PFSK-1 (cell line): ENCODE measurements around the gene TOGARAM2.

Source experiments
- FOXP2 ChIP-seq: optimal IDR thresholded peaks from 2 replicates; pipeline ENCODE3; 2011; ENCODE audit warnings: borderline replicate concordance, control low read depth, inconsistent platforms; ENCODE audit not compliant: insufficient read depth; ENCODE audit errors: extremely low read length, extremely low read depth
- POLR2AphosphoS5 ChIP-seq: IDR thresholded peaks from 2 replicates; pipeline ENCODE4 v1.6.1; 2012; ENCODE audit warnings: low read depth, mild to moderate bottlenecking, control low read depth, low read length, moderate library complexity
- SIN3A ChIP-seq: IDR thresholded peaks from 2 replicates; pipeline ENCODE4 v1.6.1; 2012; ENCODE audit warnings: mild to moderate bottlenecking, low read length, moderate library complexity, borderline replicate concordance; ENCODE audit not compliant: insufficient read depth
- TAF1 ChIP-seq: IDR thresholded peaks from 2 replicates; pipeline ENCODE4 v1.6.1; 2012; ENCODE audit warnings: low read length, control low read depth, borderline replicate concordance; ENCODE audit not compliant: insufficient read depth
- TF ChIP-seq, protein P1 (sequence below), 2 experiments: IDR thresholded peaks; 2 replicates each; pipeline versions ENCODE4 v1.6.1 to v1.8.0; 2011 to 2012; ENCODE audit warnings: low read depth in 2 of 2, low read length in 2 of 2, control low read depth in 1 of 2, inconsistent platforms in 1 of 2, mild to moderate bottlenecking in 1 of 2, moderate library complexity in 1 of 2; ENCODE audit not compliant: insufficient read depth in 1 of 2

TOGARAM2 gene

GRCh38 chr2:29035016-29035745 lies 54.1 kb downstream of the TOGARAM2 start:
- no peak for TF ChIP-seq TAF1
- TF ChIP-seq, protein P1, sequence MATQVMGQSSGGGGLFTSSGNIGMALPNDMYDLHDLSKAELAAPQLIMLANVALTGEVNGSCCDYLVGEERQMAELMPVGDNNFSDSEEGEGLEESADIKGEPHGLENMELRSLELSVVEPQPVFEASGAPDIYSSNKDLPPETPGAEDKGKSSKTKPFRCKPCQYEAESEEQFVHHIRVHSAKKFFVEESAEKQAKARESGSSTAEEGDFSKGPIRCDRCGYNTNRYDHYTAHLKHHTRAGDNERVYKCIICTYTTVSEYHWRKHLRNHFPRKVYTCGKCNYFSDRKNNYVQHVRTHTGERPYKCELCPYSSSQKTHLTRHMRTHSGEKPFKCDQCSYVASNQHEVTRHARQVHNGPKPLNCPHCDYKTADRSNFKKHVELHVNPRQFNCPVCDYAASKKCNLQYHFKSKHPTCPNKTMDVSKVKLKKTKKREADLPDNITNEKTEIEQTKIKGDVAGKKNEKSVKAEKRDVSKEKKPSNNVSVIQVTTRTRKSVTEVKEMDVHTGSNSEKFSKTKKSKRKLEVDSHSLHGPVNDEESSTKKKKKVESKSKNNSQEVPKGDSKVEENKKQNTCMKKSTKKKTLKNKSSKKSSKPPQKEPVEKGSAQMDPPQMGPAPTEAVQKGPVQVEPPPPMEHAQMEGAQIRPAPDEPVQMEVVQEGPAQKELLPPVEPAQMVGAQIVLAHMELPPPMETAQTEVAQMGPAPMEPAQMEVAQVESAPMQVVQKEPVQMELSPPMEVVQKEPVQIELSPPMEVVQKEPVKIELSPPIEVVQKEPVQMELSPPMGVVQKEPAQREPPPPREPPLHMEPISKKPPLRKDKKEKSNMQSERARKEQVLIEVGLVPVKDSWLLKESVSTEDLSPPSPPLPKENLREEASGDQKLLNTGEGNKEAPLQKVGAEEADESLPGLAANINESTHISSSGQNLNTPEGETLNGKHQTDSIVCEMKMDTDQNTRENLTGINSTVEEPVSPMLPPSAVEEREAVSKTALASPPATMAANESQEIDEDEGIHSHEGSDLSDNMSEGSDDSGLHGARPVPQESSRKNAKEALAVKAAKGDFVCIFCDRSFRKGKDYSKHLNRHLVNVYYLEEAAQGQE (IDR thresholded peaks at IDR 0.05; ENCODE audit: insufficient read depth in 1 of 2, low read depth in 2 of 2, low read length in 2 of 2) = no peak
- TF ChIP-seq POLR2AphosphoS5 = no peak

DNA sequence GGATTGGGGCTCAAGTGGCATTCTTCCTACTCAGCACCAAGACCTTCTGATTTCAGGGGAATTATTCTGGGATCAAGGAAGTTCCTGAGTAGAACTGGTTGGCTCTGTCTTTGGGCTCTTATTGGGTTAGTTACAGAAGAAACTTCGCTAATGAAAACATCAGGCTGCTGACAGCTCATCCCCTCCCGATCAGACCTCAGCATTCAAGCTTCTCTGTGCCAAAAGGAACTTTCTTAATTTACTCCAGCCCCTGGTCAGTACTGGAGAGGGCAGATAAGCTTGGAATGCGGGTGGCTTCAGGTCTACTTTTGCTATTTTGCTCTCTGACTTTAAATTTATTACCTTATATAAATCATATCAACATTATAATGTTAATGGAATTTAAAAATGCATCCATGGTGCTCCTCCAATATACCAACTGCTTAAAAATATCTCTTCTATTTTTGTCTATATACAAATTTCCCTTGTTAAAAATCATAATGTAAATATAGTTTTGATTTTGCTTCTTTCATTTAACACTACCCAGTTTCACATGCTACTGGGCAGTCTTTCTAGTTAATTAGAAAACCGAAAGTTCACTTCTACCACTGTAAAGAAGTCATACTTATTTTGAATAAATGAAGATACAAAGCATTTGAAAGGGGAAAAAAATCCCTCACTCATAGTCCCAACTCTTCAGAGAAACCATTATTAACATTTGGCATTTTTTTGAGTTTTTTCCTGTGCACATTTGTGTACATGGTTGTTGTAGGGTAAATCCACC lies 58.8 kb downstream of the TOGARAM2 start:
- TF ChIP-seq POLR2AphosphoS5 (no peak), FOXP2 (no peak), SIN3A (no peak), TAF1 (no peak)
- TF ChIP-seq, protein P1 (IDR thresholded peaks at IDR 0.05; ENCODE audit: insufficient read depth in 1 of 2, low read depth in 2 of 2, low read length in 2 of 2) = no peak

DNA sequence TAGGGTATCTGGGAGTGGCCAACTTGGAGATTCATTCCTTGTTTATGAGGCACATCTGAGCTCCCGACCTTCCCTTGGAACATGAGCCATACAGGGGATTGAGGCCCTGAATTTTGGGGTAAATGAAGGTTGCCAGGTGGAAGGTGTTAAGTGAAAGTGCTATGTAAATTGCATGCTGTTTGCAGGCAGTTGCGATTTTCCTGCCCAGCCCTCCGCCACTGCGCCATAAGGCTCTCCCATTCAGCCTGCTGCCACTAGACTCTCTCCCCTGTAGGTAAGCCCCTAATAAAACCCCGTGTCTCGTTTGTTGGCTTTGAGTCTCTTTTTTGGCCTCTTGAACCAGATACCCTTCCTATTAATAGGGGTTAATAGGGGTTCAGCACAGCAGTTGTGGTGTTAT lies 59.5 kb downstream of the TOGARAM2 start:
- no peak for TF ChIP-seq SIN3A
- TF ChIP-seq POLR2AphosphoS5 = no peak
- TF ChIP-seq, protein P1 (IDR thresholded peaks at IDR 0.05; ENCODE audit: insufficient read depth in 1 of 2, low read depth in 2 of 2, low read length in 2 of 2) = no peak
- no peak for TF ChIP-seq TAF1
- no peak for TF ChIP-seq FOXP2

- TF ChIP-seq TAF1 = no peak
- TF ChIP-seq, protein P1 (IDR thresholded peaks at IDR 0.05; ENCODE audit: insufficient read depth in 1 of 2, low read depth in 2 of 2, low read length in 2 of 2) = no peak
- TF ChIP-seq POLR2AphosphoS5 = no peak
- no peak for TF ChIP-seq FOXP2
- TF ChIP-seq SIN3A = no peak
These were observed 60.1 kb downstream of the TOGARAM2 start for GRCh38 chr2:29041161-29041660.
